ENCODE results near the gene GRIP1. TPM values are rescaled to one million over a fixed set of nuclear protein-coding genes. Genes with fewer than 3 reads are reported as not detected.

The GRIP1 gene
- total and polyA plus RNA-seq, 2 of the 4 experiments (the other 2 are of a cell fraction): under 0.01 to 0.07 TPM

- Histone ChIP-seq H2AFZ (replicated peaks; ENCODE audit: low read length, poor library complexity) (no peak overlapping the region), H3K4me1 (ENCODE audit: control insufficient read depth, insufficient read depth, low read length) (no peaks in the 10 kb centered on the region), H3K79me1 (ENCODE audit: low read depth in 1 of 2, low read length in 2 of 2) (no peaks in the 10 kb centered on the region), H3K36me3 (ENCODE audit: control insufficient read depth, insufficient read depth, low read length) (no peaks in the 10 kb centered on the region), H3K14ac (replicated peaks; ENCODE audit: low read depth, low read length) (no peak overlapping the region), H2BK5ac (ENCODE audit: low read depth, low read length, poor library complexity, severe bottlenecking) (no peak overlapping the region), H4K20me1 (ENCODE audit: insufficient read depth, low read length) (no peaks in the 10 kb centered on the region), H4K5ac (ENCODE audit: low read depth, low read length) (no peak overlapping the region), H3K4me2 (ENCODE audit: low read depth, low read length) (no peak overlapping the region), H3K27me3 (ENCODE audit: control insufficient read depth, insufficient read depth, low read length) (peaks cover 6% of the 10 kb centered on the region; the same call in 1 of the 2 replicates), H4K91ac (ENCODE audit: insufficient read depth, low read depth, low read length) (no peak overlapping the region), H2BK20ac (ENCODE audit: low read depth, low read length) (no peak overlapping the region), H2BK120ac (ENCODE audit: low read depth, low read length) (no peak overlapping the region), H3K56ac (ENCODE audit: extremely low read depth, insufficient read depth, low read length) (no peak overlapping the region), H3K4ac (ENCODE audit: low read depth, low read length) (no peak overlapping the region), H3K9me1 (ENCODE audit: insufficient read depth, low read length) (no peaks in the 10 kb centered on the region), H3K18ac (ENCODE audit: low read depth, low read length) (no peak overlapping the region), H3K4me3 (ENCODE audit: insufficient read depth, low read depth, low read length) (no peak overlapping the region), H2BK15ac (ENCODE audit: low read depth, low read length) (no peak overlapping the region), H4K8ac (ENCODE audit: low read depth in 2 of 2, low read length in 2 of 2) (no peak overlapping the region), H3K9ac (ENCODE audit: low read depth, low read length) (no peak overlapping the region), H2AK9ac (replicated peaks; ENCODE audit: low read depth, low read length, poor library complexity) (no peak overlapping the region), H3K23ac (ENCODE audit: low read depth, low read length) (no peak overlapping the region), H3K9me3 (ENCODE audit: control insufficient read depth, insufficient read depth, low read length) (no peaks in the 10 kb centered on the region), H3K27ac (ENCODE audit: insufficient read depth, low read length) (no peak overlapping the region), H2AK5ac (ENCODE audit: low read depth, low read length) (no peak overlapping the region)
- intact Hi-C loops (cut with micrococcal nuclease) (loop anchor here (10.0 kb wide), 1 partner anchor 266 kb away; no protein-coding TSS in a partner anchor), in situ Hi-C loops (cut with MboI; ENCODE audit: low sequenced_read_pairs) (no loop called here), dilution Hi-C loops (cut with HindIII; ENCODE audit: low sequenced_read_pairs, unreplicated experiment) (no loop called here)
- ChIA-PET POLR2A (ENCODE audit: unreplicated experiment) (no interaction called here), CTCF (no interaction called here)
- ATAC-seq (ENCODE audit: low read depth) (no peak), DNase-seq (no peak)
- TF ChIP-seq POLR2A (IDR thresholded peaks at IDR 0.05; ENCODE audit: low read depth, low read length) (no peak), CTCF (conservative IDR thresholded peaks at IDR 0.05; ENCODE audit: low read depth, low read length) (no peak), FOS (IDR thresholded peaks at IDR 0.05; ENCODE audit: low read depth, low read length) (no peak), MAZ (IDR thresholded peaks at IDR 0.05; ENCODE audit: borderline replicate concordance, low read depth, low read length) (no peak), RCOR1 (IDR thresholded peaks at IDR 0.05; ENCODE audit: insufficient replicate concordance, low read length) (no peak)
- 40% methylated on average over 1 of the region's 5 CpGs; no CpG with 5 or more reads in 1 of the 2 experiments for WGBS, 2 experiments (ENCODE audit: extremely low coverage in 2 of 2, insufficient read length in 1 of 2)
- BruUV-seq (replicated peaks): no TSS peak
Observed at GRCh38 chr12:66428870-66429269, 250.0 kb downstream of the GRIP1 start.
